Measurements from ENCODE around the gene RTCB.

The RTCB gene

DNA sequence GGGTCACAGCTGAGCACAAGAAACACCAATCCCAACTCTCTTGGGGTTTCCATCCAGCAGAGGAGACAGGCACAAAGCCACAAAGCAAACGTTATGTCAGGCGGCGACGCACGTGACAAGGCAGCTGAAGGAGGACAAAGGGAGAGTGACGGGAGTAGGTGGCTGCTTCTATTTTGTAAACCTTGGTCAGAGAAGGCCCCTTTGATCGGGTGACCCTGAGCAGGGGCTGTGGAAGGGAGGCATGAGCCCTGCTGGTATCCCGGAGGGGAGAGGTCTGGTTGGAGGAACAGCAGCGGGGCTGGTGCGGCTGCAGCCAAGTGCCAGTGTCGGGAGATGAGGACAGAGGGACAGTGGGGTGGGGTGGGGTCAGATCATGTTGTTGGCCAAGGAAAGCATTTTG lies 71.6 kb downstream of the RTCB start:
- CTCF ChIA-PET: no interaction called here
- POLR2A ChIA-PET: no interaction called here
- no peak overlapping the region for H3K4me3 ChIP-seq (ENCODE audit: low read depth, low read length)
- no peak for TF ChIP-seq CTCF (IDR thresholded peaks at IDR 0.05; ENCODE audit: insufficient read depth, low read length, missing control alignments)
- DNase-seq (ENCODE audit: low read depth, low spot score): no peak

DNA sequence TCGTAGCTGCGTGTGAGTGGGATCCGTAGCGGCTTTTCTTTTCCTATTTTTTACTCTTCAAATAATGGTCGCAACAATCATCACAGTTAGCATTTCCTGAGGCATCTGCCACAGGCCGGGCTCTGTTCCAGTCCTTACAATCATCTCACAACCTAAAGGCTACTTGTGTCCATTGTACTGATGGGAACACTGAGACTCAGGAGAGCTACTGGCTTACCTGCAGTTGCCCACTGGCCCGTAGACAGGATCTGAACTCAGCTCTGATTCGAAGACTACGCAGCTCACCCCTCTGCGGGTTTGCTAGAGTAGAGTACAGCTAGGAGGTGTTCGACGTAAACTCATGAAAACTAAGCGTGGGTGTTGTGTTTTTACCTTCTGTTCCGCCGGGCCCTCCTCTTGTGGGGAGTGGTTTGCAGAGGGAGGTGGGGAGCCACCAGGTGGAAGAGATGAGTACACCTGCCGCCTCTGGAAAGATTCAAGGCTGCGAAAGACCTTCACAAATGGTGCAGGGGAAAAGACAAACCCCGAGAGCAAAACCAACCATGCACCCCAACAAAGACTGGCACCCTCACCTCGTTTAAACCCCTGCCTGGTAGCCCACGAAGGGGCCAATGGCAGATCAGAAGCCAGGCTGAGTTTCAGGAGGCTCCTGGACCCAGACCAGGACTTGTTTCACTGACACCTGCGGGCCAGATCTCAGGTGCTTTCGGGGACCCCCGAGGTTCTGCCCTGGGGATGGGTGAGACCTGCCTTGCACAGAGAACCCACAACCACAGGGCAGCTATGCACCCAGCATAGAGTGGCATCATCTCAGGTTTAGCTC lies 72.6 kb downstream of the RTCB start:
- CTCF ChIA-PET: no interaction called here

GRCh38 chr22:32338757-32339156 lies 73.3 kb downstream of the RTCB start:
- ChIA-PET POLR2A (no interaction called here), CTCF (no interaction called here)
- no peak overlapping the region for H3K4me3 ChIP-seq (ENCODE audit: low read depth, low read length)
- no peak for TF ChIP-seq CTCF (IDR thresholded peaks at IDR 0.05; ENCODE audit: insufficient read depth, low read length, missing control alignments)
- DNase-seq (ENCODE audit: low read depth, low spot score): no peak

More for the DNA sequence above, 72.6 kb downstream of the RTCB start:
- POLR2A ChIA-PET: no interaction called here
- no peak for DNase-seq (ENCODE audit: low read depth, low spot score)
- no peak for TF ChIP-seq CTCF (IDR thresholded peaks at IDR 0.05; ENCODE audit: insufficient read depth, low read length, missing control alignments)
- H3K4me3 ChIP-seq (ENCODE audit: low read depth, low read length): no peak overlapping the region
